Spleen (tissue), 11 donors: Measurements from ENCODE around the gene MFAP3L. TPM values are rescaled to one million over a fixed set of nuclear protein-coding genes. Genes with fewer than 3 reads are reported as not detected.

ENCODE experiments used
- DNase-seq: peaks from one replicate; pipeline ENCODE4 v3.0.0-alpha.2; 2020
- H3K27ac ChIP-seq, 8 donors: fragments of 200-600 bp; sonication (generic) in 7 of 8; 1 replicate in 4 of 8; 2 replicates in 4 of 8; pipeline versions ENCODE4 v1.5.0 to v1.8.0; 2016 to 2021; ENCODE audit warnings: inconsistent platforms in 4 of 8, mild to moderate bottlenecking in 4 of 8, moderate library complexity in 1 of 8
- H3K27me3 ChIP-seq, 7 donors: fragments of 200-600 bp; sonication (generic) in 6 of 7; replicated peaks in 1 of 7; 1 replicate in 4 of 7; 2 replicates in 3 of 7; pipeline versions ENCODE4 v1.5.0 to v1.8.0; 2016 to 2021; ENCODE audit warnings: inconsistent platforms in 3 of 7, mild to moderate bottlenecking in 1 of 7
- H3K36me3 ChIP-seq, 6 donors: fragments of 200-600 bp; sonication (generic) in 5 of 6; 1 replicate in 4 of 6; 2 replicates in 2 of 6; pipeline versions ENCODE4 v1.5.0 to v1.8.0; 2016 to 2021; ENCODE audit warnings: inconsistent platforms in 2 of 6
- H3K4me1 ChIP-seq, 6 donors: fragments of 200-600 bp; sonication (generic) in 5 of 6; 1 replicate in 3 of 6; 2 replicates in 3 of 6; pipeline versions ENCODE4 v1.5.0 to v1.8.0; 2016 to 2021; ENCODE audit warnings: inconsistent platforms in 3 of 6
- H3K4me3 ChIP-seq, 8 donors: fragments of 200-600 bp; sonication (generic) in 7 of 8; 1 replicate in 4 of 8; 2 replicates in 4 of 8; pipeline versions ENCODE4 v1.5.0 to v1.8.0; 2016 to 2021; ENCODE audit warnings: inconsistent platforms in 4 of 8, mild to moderate bottlenecking in 4 of 8, moderate library complexity in 2 of 8
- H3K9me3 ChIP-seq, 8 donors: fragments of 200-600 bp; sonication (generic) in 7 of 8; 1 replicate in 4 of 8; 2 replicates in 4 of 8; pipeline versions ENCODE4 v1.5.0 to v1.8.0; 2016 to 2021; ENCODE audit warnings: inconsistent platforms in 4 of 8
- POLR2A ChIP-seq, 3 donors: fragments of 450-650 bp; IDR thresholded peaks; one replicate each; pipeline ENCODE4 v1.5.1; 2017; ENCODE audit warnings: antibody characterized with exemption in 3 of 3, mild to moderate bottlenecking in 1 of 3
- POLR2AphosphoS5 ChIP-seq, 3 donors: sonication (generic); formaldehyde crosslinking; IDR thresholded peaks; one replicate each; pipeline ENCODE4 v1.5.1; 2017; ENCODE audit warnings: antibody characterized with exemption in 3 of 3
- WGBS, 5 donors: extraction: QIAGEN DNeasy Blood & Tissue Kit in 3 of 5; methylation state at CpG; one replicate each; pipeline versions ENCODE4 v1.1.5 to v1.1.7; 2013 to 2018; 5-methylcytosine and 5-hydroxymethylcytosine counted together
- intact Hi-C: fragments of 100-400 bp; cut with DNase I; formaldehyde crosslinking; loops from one replicate; pipeline ENCODE4 v1.15.0; 2023; ENCODE audit warnings: low total_unique reads
- polyA plus RNA-seq, 3 donors: library from polyadenylated mRNA; stranded (reverse); fragments of 200-250 nt; gene quantifications; one replicate each; pipeline ENCODE4 v1.2.1, GENCODE V29; 2013
- total RNA-seq, 7 donors: library from RNA; depleted of rRNA in 3 of 7; stranded (reverse); fragments of >200 nt in 3 of 7; fragmentation: NEBNext Ultra II Directional in 4 of 7; extraction: Animal tissue kit (Norgen Biotek cat#: 25700) in 4 of 7; gene quantifications; one replicate each; pipeline versions ENCODE4 v1.1.0 to v1.2.1, GENCODE V29; 2016 to 2021
- TF ChIP-seq, protein P1 (sequence below), 11 experiments: fragments of 200-600 bp in 7 of 11; fragments of 450-650 bp in 4 of 11; sonication (generic) in 4 of 11; IDR thresholded peaks in 8 of 11; conservative IDR thresholded peaks in 3 of 11; 1 replicate in 7 of 11; 2 replicates in 4 of 11; pipeline versions ENCODE4 v1.4.0 to v1.8.0; 2016 to 2021; ENCODE audit warnings: antibody characterized with exemption in 11 of 11, inconsistent platforms in 4 of 11, mild to moderate bottlenecking in 1 of 11
- donor health status: healthy with polysubstance abuse.
- donor health status: DM: no; HTN: no; CAD: no; lungs with moderate emphysema.
- donor health status: DM: no; HTN: no; CAD: no.
- donor health status: Bipolar disorder and iron deficiency.
- donor health status: healthy.
- donor health status: DM: no; HTN: no; CAD: no.
- donor health status: DM: yes; HTN: yes; CAD: no.

The MFAP3L gene
- total and polyA plus RNA-seq, 10 donors, result 0.35 to 14.3 (median 5.4) TPM

DNA sequence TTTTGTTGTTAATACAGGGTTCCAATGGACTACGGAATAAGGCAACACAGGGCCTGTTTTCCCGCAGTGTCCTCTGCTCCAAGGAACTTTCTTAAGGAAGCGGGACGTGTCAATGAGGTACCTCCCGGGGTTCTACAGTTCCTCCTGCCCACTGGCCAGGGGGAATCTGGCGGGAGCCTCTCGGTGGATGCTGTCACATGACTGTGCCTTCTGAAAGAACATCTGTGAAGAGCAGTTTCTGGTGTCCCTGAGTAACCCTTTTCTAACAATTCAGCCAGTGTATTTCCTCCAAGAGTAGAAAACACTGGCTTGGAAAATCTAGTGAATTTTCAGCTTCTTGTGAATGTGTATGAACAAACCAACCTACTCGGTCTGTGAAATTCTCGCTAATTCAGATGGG, 32.7 kb downstream of the MFAP3L start:
- no peaks in the 10 kb centered on the region for H3K9me3 ChIP-seq
- no peaks in the 10 kb centered on the region for H3K36me3 ChIP-seq
- intact Hi-C loops, result loop anchor here (10.0 kb wide), 1 partner anchor 79 kb away; no protein-coding TSS in a partner anchor
- TF ChIP-seq POLR2A (IDR thresholded peaks at IDR 0.05) (no peak), POLR2AphosphoS5 (IDR thresholded peaks at IDR 0.05) (no peak)
- 74 to 84% (median 83%) methylated on average over 9 of the region's 9 CpGs for WGBS, 5 donors
- H3K27ac ChIP-seq, result no peak overlapping the region
- H3K4me3 ChIP-seq, result no peak overlapping the region
- no peaks in the 10 kb centered on the region for H3K27me3 ChIP-seq
- H3K4me1 ChIP-seq, result no peaks in the 10 kb centered on the region
- DNase-seq, result no peak

DNA sequence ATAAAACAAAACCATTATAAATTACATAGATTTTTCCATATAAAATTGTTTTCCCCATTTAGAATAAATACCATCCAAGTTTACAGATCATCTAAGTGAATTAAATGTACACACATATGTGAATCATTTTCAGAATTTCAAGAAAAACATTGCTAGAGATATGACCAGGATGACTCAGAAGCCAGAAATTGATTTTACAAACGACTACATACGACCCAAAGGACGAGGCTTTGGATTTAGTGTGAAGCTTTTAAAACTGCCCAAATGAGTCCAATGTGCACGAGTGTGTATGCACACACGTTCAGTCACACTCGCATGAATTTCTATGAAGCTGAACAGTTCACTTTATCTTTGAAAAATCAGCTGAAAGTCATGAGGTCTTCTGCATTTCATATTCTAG, 37.9 kb downstream of the MFAP3L start:
- H3K4me3 ChIP-seq, result no peak overlapping the region
- H3K27me3 ChIP-seq, result no peaks in the 10 kb centered on the region
- intact Hi-C loops, result no loop called here
- no peak overlapping the region for H3K27ac ChIP-seq
- WGBS, 5 donors, result 70 to 87% (median 85%) methylated on average over 6 of the region's 6 CpGs
- DNase-seq, result no peak
- no peaks in the 10 kb centered on the region for H3K4me1 ChIP-seq
- TF ChIP-seq, protein P1, sequence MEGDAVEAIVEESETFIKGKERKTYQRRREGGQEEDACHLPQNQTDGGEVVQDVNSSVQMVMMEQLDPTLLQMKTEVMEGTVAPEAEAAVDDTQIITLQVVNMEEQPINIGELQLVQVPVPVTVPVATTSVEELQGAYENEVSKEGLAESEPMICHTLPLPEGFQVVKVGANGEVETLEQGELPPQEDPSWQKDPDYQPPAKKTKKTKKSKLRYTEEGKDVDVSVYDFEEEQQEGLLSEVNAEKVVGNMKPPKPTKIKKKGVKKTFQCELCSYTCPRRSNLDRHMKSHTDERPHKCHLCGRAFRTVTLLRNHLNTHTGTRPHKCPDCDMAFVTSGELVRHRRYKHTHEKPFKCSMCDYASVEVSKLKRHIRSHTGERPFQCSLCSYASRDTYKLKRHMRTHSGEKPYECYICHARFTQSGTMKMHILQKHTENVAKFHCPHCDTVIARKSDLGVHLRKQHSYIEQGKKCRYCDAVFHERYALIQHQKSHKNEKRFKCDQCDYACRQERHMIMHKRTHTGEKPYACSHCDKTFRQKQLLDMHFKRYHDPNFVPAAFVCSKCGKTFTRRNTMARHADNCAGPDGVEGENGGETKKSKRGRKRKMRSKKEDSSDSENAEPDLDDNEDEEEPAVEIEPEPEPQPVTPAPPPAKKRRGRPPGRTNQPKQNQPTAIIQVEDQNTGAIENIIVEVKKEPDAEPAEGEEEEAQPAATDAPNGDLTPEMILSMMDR (IDR thresholded peaks at IDR 0.05 in 8 of 11, conservative IDR thresholded peaks at IDR 0.05 in 3 of 11), result no peak
- TF ChIP-seq POLR2A (IDR thresholded peaks at IDR 0.05) (no peak), POLR2AphosphoS5 (IDR thresholded peaks at IDR 0.05) (no peak)
- no peaks in the 10 kb centered on the region for H3K36me3 ChIP-seq
- H3K9me3 ChIP-seq, result no peaks in the 10 kb centered on the region

DNA sequence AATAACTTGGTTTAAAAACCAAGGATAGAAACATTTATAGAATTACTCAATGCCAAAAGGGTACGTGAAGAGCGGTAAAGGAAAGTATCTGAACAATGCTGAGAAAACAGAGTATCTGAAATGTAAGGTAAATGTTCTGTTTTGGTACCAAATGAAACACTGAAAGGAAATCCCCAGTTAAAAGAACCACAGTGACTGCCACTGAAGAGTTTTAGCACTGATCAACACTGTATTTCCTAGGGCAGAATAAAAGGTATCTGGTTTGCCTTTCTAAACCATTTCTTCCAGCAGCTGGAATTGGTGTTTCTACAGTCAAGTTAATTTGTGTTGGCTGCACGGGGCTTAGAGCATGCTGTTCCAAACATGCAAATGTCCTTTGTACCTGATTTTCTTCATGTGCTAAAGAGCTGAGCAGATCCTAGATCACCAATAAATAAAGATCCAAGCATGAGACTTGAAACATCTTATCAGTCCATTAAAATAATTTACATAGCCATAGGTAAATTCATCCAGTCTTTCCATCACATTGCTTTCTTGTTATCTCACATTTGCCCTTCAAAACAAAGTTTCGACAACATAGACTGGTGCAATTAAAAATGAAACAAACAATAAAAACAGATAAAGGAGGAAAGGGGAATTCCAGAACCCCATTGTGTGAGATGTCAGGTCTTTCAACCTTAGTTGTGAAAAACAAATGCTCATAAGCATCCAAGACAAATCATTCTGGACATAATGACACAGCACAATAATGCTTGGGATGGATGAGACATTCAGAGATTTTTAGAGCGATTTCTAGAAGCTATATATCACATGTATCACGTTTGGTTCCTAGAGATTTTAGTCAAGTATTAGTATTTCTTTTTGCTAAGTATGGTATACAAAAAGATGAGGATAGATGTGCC, 38.6 kb downstream of the MFAP3L start:
- no peak for DNase-seq
- H3K27me3 ChIP-seq, result no peaks in the 10 kb centered on the region
- H3K4me1 ChIP-seq, result no peaks in the 10 kb centered on the region
- no peaks in the 10 kb centered on the region for H3K36me3 ChIP-seq
- 67 to 83% (median 77%) methylated on average over 6 of the region's 6 CpGs for WGBS, 5 donors
- intact Hi-C loops, result no loop called here
- no peak overlapping the region for H3K4me3 ChIP-seq
- TF ChIP-seq, protein P1 (IDR thresholded peaks at IDR 0.05 in 8 of 11, conservative IDR thresholded peaks at IDR 0.05 in 3 of 11), result no peak
- no peak for TF ChIP-seq POLR2A (IDR thresholded peaks at IDR 0.05)
- no peak for TF ChIP-seq POLR2AphosphoS5 (IDR thresholded peaks at IDR 0.05)
- no peak overlapping the region for H3K27ac ChIP-seq
- H3K9me3 ChIP-seq, result no peaks in the 10 kb centered on the region

DNA sequence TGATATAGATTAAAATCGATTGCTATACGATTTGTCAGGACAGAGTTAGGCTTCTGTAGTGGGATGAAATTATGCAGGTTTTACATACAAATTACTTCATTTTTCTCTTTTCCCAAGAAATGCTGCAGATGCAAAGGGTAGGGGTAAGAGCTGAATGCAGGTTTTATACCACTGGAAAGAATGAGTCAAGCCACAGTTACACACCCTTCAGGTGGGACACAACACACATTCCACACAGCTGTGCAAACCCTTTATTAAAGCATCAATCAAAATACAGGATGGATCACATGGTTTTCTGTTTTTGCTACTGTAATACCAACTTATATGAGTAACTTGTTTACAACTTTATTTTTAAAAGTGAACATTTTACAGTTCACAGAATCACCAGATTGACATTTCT, 39.8 kb downstream of the MFAP3L start:
- 87 to 93% (median 91%) methylated on average over 2 of the region's 2 CpGs for WGBS, 5 donors
- no peak overlapping the region for H3K4me3 ChIP-seq
- no peaks in the 10 kb centered on the region for H3K4me1 ChIP-seq
- H3K27me3 ChIP-seq, result peaks cover 0 to 9% (median 0%) of the 10 kb centered on the region in 7 donors
- H3K36me3 ChIP-seq, result no peaks in the 10 kb centered on the region
- TF ChIP-seq, protein P1 (IDR thresholded peaks at IDR 0.05 in 8 of 11, conservative IDR thresholded peaks at IDR 0.05 in 3 of 11), result no peak
- TF ChIP-seq POLR2AphosphoS5 (IDR thresholded peaks at IDR 0.05) (no peak), POLR2A (IDR thresholded peaks at IDR 0.05) (no peak)
- H3K27ac ChIP-seq, result no peak overlapping the region
- DNase-seq, result no peak
- intact Hi-C loops, result no loop called here
- no peaks in the 10 kb centered on the region for H3K9me3 ChIP-seq
